ENCODE results near the gene TRAPPC8.

Gene TRAPPC8

GRCh38 chr18:31942999-31943877 is at the start of gene TRAPPC8:
Gene TRAPPC8 (minus strand): TSS chr18:31943128. CDS start chr18:31942764, 364 bp downstream.
- Histone ChIP-seq H3K4me3 (ENCODE audit: low read depth, low read length) (peak within 1 kb of the TSS; percentile 90), H2AFZ (ENCODE audit: low read length, unreplicated experiment) (peak within 1 kb of the TSS; percentile 91), H3K4me1 (ENCODE audit: control insufficient read depth, insufficient read depth, low read length, unreplicated experiment) (no peaks in the 10 kb centered on the region), H3K27ac (ENCODE audit: low read depth, low read length) (peak within 1 kb of the TSS; percentile 76), H3K27me3 (ENCODE audit: insufficient read depth, low read length) (no peaks in the 10 kb centered on the region), H3K36me3 (ENCODE audit: insufficient read depth, low read length) (no peaks in the 10 kb centered on the region), H3K79me2 (ENCODE audit: control insufficient read depth, insufficient read depth, low read length, unreplicated experiment) (peaks cover 38% of the 10 kb centered on the region)

GRCh38 chr18:31990823-31991222 is 47.9 kb upstream of the TRAPPC8 start:
- Histone ChIP-seq H3K4me1 (ENCODE audit: control insufficient read depth, insufficient read depth, low read length, unreplicated experiment) (no peaks in the 10 kb centered on the region), H3K79me2 (ENCODE audit: control insufficient read depth, insufficient read depth, low read length, unreplicated experiment) (no peaks in the 10 kb centered on the region), H3K4me3 (ENCODE audit: low read depth, low read length) (no peak overlapping the region), H3K27me3 (ENCODE audit: insufficient read depth, low read length) (peaks cover 10% of the 10 kb centered on the region; the same call in 1 of the 2 replicates), H3K36me3 (ENCODE audit: insufficient read depth, low read length) (no peaks in the 10 kb centered on the region), H2AFZ (ENCODE audit: low read length, unreplicated experiment) (no peak overlapping the region), H3K27ac (ENCODE audit: low read depth, low read length) (no peak overlapping the region)

GRCh38 chr18:31983976-31984375 is 41.0 kb upstream of the TRAPPC8 start:
- Histone ChIP-seq H3K27ac (ENCODE audit: low read depth, low read length) (no peak overlapping the region), H3K4me1 (ENCODE audit: control insufficient read depth, insufficient read depth, low read length, unreplicated experiment) (no peaks in the 10 kb centered on the region), H3K36me3 (ENCODE audit: insufficient read depth, low read length) (no peaks in the 10 kb centered on the region), H3K79me2 (ENCODE audit: control insufficient read depth, insufficient read depth, low read length, unreplicated experiment) (no peaks in the 10 kb centered on the region), H3K4me3 (ENCODE audit: low read depth, low read length) (no peak overlapping the region), H3K27me3 (ENCODE audit: insufficient read depth, low read length) (no peaks in the 10 kb centered on the region), H2AFZ (ENCODE audit: low read length, unreplicated experiment) (no peak overlapping the region)

GRCh38 chr18:31983020-31983419 is 40.1 kb upstream of the TRAPPC8 start:
- Histone ChIP-seq H3K79me2 (ENCODE audit: control insufficient read depth, insufficient read depth, low read length, unreplicated experiment) (no peaks in the 10 kb centered on the region), H3K27ac (ENCODE audit: low read depth, low read length) (no peak overlapping the region), H3K4me3 (ENCODE audit: low read depth, low read length) (no peak overlapping the region), H3K36me3 (ENCODE audit: insufficient read depth, low read length) (no peaks in the 10 kb centered on the region), H2AFZ (ENCODE audit: low read length, unreplicated experiment) (no peak overlapping the region), H3K27me3 (ENCODE audit: insufficient read depth, low read length) (peaks cover 8% of the 10 kb centered on the region; the same call in 1 of the 2 replicates), H3K4me1 (ENCODE audit: control insufficient read depth, insufficient read depth, low read length, unreplicated experiment) (no peaks in the 10 kb centered on the region)

GRCh38 chr18:31980863-31981262 is 37.9 kb upstream of the TRAPPC8 start:
- H2AFZ ChIP-seq (ENCODE audit: low read length, unreplicated experiment) = no peak overlapping the region
- H3K79me2 ChIP-seq (ENCODE audit: control insufficient read depth, insufficient read depth, low read length, unreplicated experiment) = no peaks in the 10 kb centered on the region
- peaks cover 16% of the 10 kb centered on the region; the same call in 1 of the 2 replicates for H3K27me3 ChIP-seq (ENCODE audit: insufficient read depth, low read length)
- H3K4me1 ChIP-seq (ENCODE audit: control insufficient read depth, insufficient read depth, low read length, unreplicated experiment) = no peaks in the 10 kb centered on the region
- no peak overlapping the region for H3K27ac ChIP-seq (ENCODE audit: low read depth, low read length)
- H3K4me3 ChIP-seq (ENCODE audit: low read depth, low read length) = no peak overlapping the region
- no peaks in the 10 kb centered on the region for H3K36me3 ChIP-seq (ENCODE audit: insufficient read depth, low read length)

GRCh38 chr18:31979714-31980113 is 36.8 kb upstream of the TRAPPC8 start:
- peaks cover 22% of the 10 kb centered on the region; the same call in 1 of the 2 replicates for H3K27me3 ChIP-seq (ENCODE audit: insufficient read depth, low read length)
- no peak overlapping the region for H3K4me3 ChIP-seq (ENCODE audit: low read depth, low read length)
- no peaks in the 10 kb centered on the region for H3K4me1 ChIP-seq (ENCODE audit: control insufficient read depth, insufficient read depth, low read length, unreplicated experiment)
- H3K36me3 ChIP-seq (ENCODE audit: insufficient read depth, low read length) = no peaks in the 10 kb centered on the region
- H3K27ac ChIP-seq (ENCODE audit: low read depth, low read length) = no peak overlapping the region
- no peak overlapping the region for H2AFZ ChIP-seq (ENCODE audit: low read length, unreplicated experiment)
- no peaks in the 10 kb centered on the region for H3K79me2 ChIP-seq (ENCODE audit: control insufficient read depth, insufficient read depth, low read length, unreplicated experiment)

- Histone ChIP-seq H2AFZ (ENCODE audit: low read length, unreplicated experiment) (no peak overlapping the region), H3K4me1 (ENCODE audit: control insufficient read depth, insufficient read depth, low read length, unreplicated experiment) (no peaks in the 10 kb centered on the region), H3K36me3 (ENCODE audit: insufficient read depth, low read length) (no peaks in the 10 kb centered on the region), H3K27me3 (ENCODE audit: insufficient read depth, low read length) (peaks cover 27% of the 10 kb centered on the region), H3K79me2 (ENCODE audit: control insufficient read depth, insufficient read depth, low read length, unreplicated experiment) (no peaks in the 10 kb centered on the region), H3K4me3 (ENCODE audit: low read depth, low read length) (no peak overlapping the region), H3K27ac (ENCODE audit: low read depth, low read length) (no peak overlapping the region)
These were observed 35.7 kb upstream of the TRAPPC8 start for GRCh38 chr18:31978616-31979015.

- Histone ChIP-seq H3K4me3 (ENCODE audit: low read depth, low read length) (no peak overlapping the region), H2AFZ (ENCODE audit: low read length, unreplicated experiment) (no peak overlapping the region), H3K79me2 (ENCODE audit: control insufficient read depth, insufficient read depth, low read length, unreplicated experiment) (no peaks in the 10 kb centered on the region), H3K36me3 (ENCODE audit: insufficient read depth, low read length) (no peaks in the 10 kb centered on the region), H3K4me1 (ENCODE audit: control insufficient read depth, insufficient read depth, low read length, unreplicated experiment) (no peaks in the 10 kb centered on the region), H3K27ac (ENCODE audit: low read depth, low read length) (no peak overlapping the region), H3K27me3 (ENCODE audit: insufficient read depth, low read length) (peaks cover 27% of the 10 kb centered on the region)
These were observed 34.4 kb upstream of the TRAPPC8 start for GRCh38 chr18:31977270-31977872.

- H3K79me2 ChIP-seq (ENCODE audit: control insufficient read depth, insufficient read depth, low read length, unreplicated experiment) = no peaks in the 10 kb centered on the region
- no peaks in the 10 kb centered on the region for H3K36me3 ChIP-seq (ENCODE audit: insufficient read depth, low read length)
- H2AFZ ChIP-seq (ENCODE audit: low read length, unreplicated experiment) = no peak overlapping the region
- no peak overlapping the region for H3K4me3 ChIP-seq (ENCODE audit: low read depth, low read length)
- H3K4me1 ChIP-seq (ENCODE audit: control insufficient read depth, insufficient read depth, low read length, unreplicated experiment) = no peaks in the 10 kb centered on the region
- H3K27me3 ChIP-seq (ENCODE audit: insufficient read depth, low read length) = peaks cover 27% of the 10 kb centered on the region
- no peak overlapping the region for H3K27ac ChIP-seq (ENCODE audit: low read depth, low read length)
These were observed 33.3 kb upstream of the TRAPPC8 start for GRCh38 chr18:31976242-31976641.

- Histone ChIP-seq H3K4me1 (ENCODE audit: control insufficient read depth, insufficient read depth, low read length, unreplicated experiment) (no peaks in the 10 kb centered on the region), H3K27me3 (ENCODE audit: insufficient read depth, low read length) (peaks cover 33% of the 10 kb centered on the region), H3K27ac (ENCODE audit: low read depth, low read length) (no peak overlapping the region), H3K79me2 (ENCODE audit: control insufficient read depth, insufficient read depth, low read length, unreplicated experiment) (no peaks in the 10 kb centered on the region), H2AFZ (ENCODE audit: low read length, unreplicated experiment) (no peak overlapping the region), H3K36me3 (ENCODE audit: insufficient read depth, low read length) (no peaks in the 10 kb centered on the region), H3K4me3 (ENCODE audit: low read depth, low read length) (no peak overlapping the region)
These were observed 31.1 kb upstream of the TRAPPC8 start for GRCh38 chr18:31973929-31974546.

All from ACC112 (cell line).